ENCODE results near the gene NUDT22. TPM values are rescaled to one million over a fixed set of nuclear protein-coding genes. Genes with fewer than 3 reads are reported as not detected.
A peak's percentile ranks its signal among the peaks of the same experiment; 100 is the strongest.

The NUDT22 gene
- total RNA-seq, 3 donors from 2014 or later (not counting 1 experiment from before 2014, with no cell fraction given), result 59.1 to 79.1 (median 74.8) TPM

DNA sequence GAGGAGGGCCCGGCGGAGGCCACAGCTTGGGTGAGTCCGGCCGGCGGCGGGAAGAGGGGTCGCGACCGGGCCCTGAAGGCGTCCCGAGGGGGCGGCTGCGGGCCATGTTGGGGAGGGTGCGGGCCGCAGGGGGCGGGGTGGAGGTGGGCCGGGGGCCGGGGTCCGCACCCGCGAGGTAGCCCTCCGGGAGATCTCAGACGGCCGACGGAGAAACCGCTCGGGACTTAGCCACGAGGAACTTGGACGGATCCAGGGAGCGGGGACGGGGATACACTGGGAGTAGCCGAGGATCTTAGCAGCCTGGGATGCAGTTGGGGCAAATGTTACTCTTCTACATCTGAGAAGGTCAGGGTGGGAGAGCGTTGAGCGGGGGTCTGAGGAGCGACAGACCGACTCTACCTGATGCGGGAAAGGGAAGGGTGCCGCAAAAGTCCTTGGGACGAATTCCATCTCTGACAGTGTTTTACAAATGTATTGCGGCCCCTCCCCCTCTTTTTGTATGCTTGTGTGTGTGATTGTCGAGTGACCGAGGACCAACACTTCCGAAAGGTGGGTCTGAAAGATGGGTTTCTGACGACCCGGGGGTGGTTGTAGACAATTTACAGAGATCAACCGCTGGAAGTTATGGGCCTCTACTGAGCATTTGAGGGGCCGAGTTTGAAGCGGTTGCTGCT is 39.4 kb upstream of the NUDT22 start:
- H3K9me3 Mint-ChIP-seq, result no peaks in the 10 kb centered on the region
- Histone ChIP-seq H3K27ac (ENCODE audit: low read length) (peak overlapping the region; percentile 46), H3K27me3 (ENCODE audit: control insufficient read depth, insufficient read depth, low read length) (no peaks in the 10 kb centered on the region), H3K4me3 (ENCODE audit: low read length) (no peak overlapping the region), H3K9me3 (ENCODE audit: control insufficient read depth, insufficient read depth, low read length) (no peaks in the 10 kb centered on the region), H3K36me3 (ENCODE audit: control insufficient read depth, insufficient read depth, low read length) (no peaks in the 10 kb centered on the region), H3K4me1 (ENCODE audit: control insufficient read depth, insufficient read depth, low read length) (peaks cover 15% of the 10 kb centered on the region)
- TF ChIP-seq, protein P1, sequence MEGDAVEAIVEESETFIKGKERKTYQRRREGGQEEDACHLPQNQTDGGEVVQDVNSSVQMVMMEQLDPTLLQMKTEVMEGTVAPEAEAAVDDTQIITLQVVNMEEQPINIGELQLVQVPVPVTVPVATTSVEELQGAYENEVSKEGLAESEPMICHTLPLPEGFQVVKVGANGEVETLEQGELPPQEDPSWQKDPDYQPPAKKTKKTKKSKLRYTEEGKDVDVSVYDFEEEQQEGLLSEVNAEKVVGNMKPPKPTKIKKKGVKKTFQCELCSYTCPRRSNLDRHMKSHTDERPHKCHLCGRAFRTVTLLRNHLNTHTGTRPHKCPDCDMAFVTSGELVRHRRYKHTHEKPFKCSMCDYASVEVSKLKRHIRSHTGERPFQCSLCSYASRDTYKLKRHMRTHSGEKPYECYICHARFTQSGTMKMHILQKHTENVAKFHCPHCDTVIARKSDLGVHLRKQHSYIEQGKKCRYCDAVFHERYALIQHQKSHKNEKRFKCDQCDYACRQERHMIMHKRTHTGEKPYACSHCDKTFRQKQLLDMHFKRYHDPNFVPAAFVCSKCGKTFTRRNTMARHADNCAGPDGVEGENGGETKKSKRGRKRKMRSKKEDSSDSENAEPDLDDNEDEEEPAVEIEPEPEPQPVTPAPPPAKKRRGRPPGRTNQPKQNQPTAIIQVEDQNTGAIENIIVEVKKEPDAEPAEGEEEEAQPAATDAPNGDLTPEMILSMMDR (IDR thresholded peaks at IDR 0.05), result no peak
- under 1% methylated on average over 48 of the region's 48 CpGs for WGBS (ENCODE audit: insufficient coverage)
- H3K27me3 Mint-ChIP-seq (ENCODE audit: low read depth in 2 of 2), result no peaks in the 10 kb centered on the region
- ATAC-seq, result no peak
- DNase-seq, result peak in 1 of 2 donors; percentile 61
- peaks cover 6 to 31% of the 10 kb centered on the region in 2 donors for H3K4me1 Mint-ChIP-seq
- H3K27ac Mint-ChIP-seq, result no peak overlapping the region
- H3K4me3 Mint-ChIP-seq, result no peak overlapping the region
- H3K36me3 Mint-ChIP-seq, result no peaks in the 10 kb centered on the region
- intact Hi-C loops (cut with micrococcal nuclease), result loop anchor here (1.0 to 5.0 kb wide), 4 partner anchors 20 to 131 kb away; partner anchors contain the start of genes CATSPERZ, DNAJC4, FERMT3 and PRDX5

DNA sequence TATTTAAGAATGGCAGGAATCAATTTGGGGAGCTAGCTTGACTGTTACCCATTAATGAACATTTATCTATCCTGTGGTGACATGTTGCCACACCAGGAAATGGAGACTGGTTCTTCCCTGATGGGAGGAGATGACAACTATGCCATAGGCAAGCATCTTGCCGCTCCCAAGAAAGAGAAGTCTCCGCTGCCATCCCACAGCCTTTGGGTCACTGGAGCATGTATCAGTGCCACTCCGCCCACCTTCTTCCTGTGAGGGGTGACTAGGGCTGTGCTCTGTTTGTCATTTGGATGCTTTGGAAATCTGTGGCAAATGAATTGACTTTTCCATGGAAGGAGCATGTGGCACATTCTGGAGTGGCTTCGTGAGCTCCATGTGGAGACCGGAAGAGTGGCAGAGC is 33.6 kb upstream of the NUDT22 start:
- no peak overlapping the region for H3K27ac ChIP-seq (ENCODE audit: low read length)
- ATAC-seq (no peak), DNase-seq (no peak)
- 99% methylated on average over 5 of the region's 5 CpGs for WGBS (ENCODE audit: insufficient coverage)
- Mint-ChIP-seq H3K27ac (no peak overlapping the region), H3K9me3 (no peaks in the 10 kb centered on the region), H3K4me1 (no peaks in the 10 kb centered on the region), H3K4me3 (no peak overlapping the region), H3K27me3 (ENCODE audit: low read depth in 2 of 2) (no peaks in the 10 kb centered on the region), H3K36me3 (peaks cover 7% of the 10 kb centered on the region)
- H3K36me3 ChIP-seq (ENCODE audit: control insufficient read depth, insufficient read depth, low read length), result peaks cover 44% of the 10 kb centered on the region
- H3K27me3 ChIP-seq (ENCODE audit: control insufficient read depth, insufficient read depth, low read length), result no peaks in the 10 kb centered on the region
- H3K4me1 ChIP-seq (ENCODE audit: control insufficient read depth, insufficient read depth, low read length), result peaks cover 3% of the 10 kb centered on the region
- intact Hi-C loops (cut with micrococcal nuclease), result no loop called here
- TF ChIP-seq, protein P1 (IDR thresholded peaks at IDR 0.05), result no peak
- H3K9me3 ChIP-seq (ENCODE audit: control insufficient read depth, insufficient read depth, low read length), result no peaks in the 10 kb centered on the region
- H3K4me3 ChIP-seq (ENCODE audit: low read length), result no peak overlapping the region

DNA sequence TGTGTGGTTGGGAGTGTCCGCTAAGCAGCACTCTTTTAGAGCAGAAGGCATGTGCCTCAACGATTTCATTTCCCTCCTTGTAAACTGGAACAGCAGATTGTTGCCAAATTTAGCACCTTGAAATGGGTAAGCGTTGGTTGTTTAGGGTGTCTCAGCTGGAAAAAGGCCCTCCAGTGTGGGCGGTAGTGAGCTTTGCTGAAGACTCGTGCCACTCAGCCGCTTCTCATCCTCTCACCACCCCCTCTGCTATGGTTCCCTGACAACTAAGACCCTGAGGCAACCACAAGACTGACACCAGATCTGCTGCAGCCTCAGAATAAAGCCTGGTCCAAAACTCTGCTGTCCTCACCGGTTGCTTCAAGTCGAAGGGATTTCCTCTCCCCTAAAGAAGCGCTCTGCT is 29.4 kb upstream of the NUDT22 start:
- Mint-ChIP-seq H3K27ac (no peak overlapping the region), H3K36me3 (peaks cover 8% of the 10 kb centered on the region), H3K4me3 (no peak overlapping the region), H3K4me1 (peaks cover 0 to 3% of the 10 kb centered on the region in 2 donors), H3K27me3 (ENCODE audit: low read depth in 2 of 2) (no peaks in the 10 kb centered on the region), H3K9me3 (no peaks in the 10 kb centered on the region)
- Histone ChIP-seq H3K36me3 (ENCODE audit: control insufficient read depth, insufficient read depth, low read length) (peaks cover 76% of the 10 kb centered on the region), H3K27me3 (ENCODE audit: control insufficient read depth, insufficient read depth, low read length) (no peaks in the 10 kb centered on the region), H3K9me3 (ENCODE audit: control insufficient read depth, insufficient read depth, low read length) (no peaks in the 10 kb centered on the region), H3K27ac (ENCODE audit: low read length) (no peak overlapping the region), H3K4me1 (ENCODE audit: control insufficient read depth, insufficient read depth, low read length) (no peaks in the 10 kb centered on the region), H3K4me3 (ENCODE audit: low read length) (no peak overlapping the region)
- WGBS (ENCODE audit: insufficient coverage), result 86% methylated on average over 9 of the region's 9 CpGs
- TF ChIP-seq, protein P1 (IDR thresholded peaks at IDR 0.05), result no peak
- intact Hi-C loops (cut with micrococcal nuclease), result no loop called here
- DNase-seq, result no peak
- ATAC-seq, result no peak

DNA sequence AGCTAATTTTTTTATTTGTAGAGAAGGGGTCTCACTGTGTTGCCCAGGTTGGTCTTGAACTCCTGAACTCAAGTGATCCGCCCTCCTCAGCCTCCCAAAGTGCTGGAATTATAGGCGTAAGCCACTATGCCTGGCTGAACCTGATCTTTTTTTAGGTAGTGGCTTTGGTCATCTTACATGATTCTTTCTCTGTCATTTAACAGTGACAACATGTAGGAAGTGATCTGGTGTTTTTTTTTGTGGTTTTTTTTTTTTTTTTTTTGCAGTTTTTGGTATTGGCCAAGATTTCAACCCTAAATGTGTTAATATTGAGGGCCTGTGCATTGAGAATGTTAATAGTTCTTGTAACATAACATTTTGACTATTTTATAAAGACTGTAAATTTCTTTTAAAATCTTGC is 27.6 kb upstream of the NUDT22 start:
- Histone ChIP-seq H3K27ac (ENCODE audit: low read length) (no peak overlapping the region), H3K4me3 (ENCODE audit: low read length) (no peak overlapping the region), H3K9me3 (ENCODE audit: control insufficient read depth, insufficient read depth, low read length) (no peaks in the 10 kb centered on the region), H3K4me1 (ENCODE audit: control insufficient read depth, insufficient read depth, low read length) (no peaks in the 10 kb centered on the region), H3K27me3 (ENCODE audit: control insufficient read depth, insufficient read depth, low read length) (no peaks in the 10 kb centered on the region), H3K36me3 (ENCODE audit: control insufficient read depth, insufficient read depth, low read length) (peaks cover 87% of the 10 kb centered on the region)
- H3K4me3 Mint-ChIP-seq, result no peak overlapping the region
- H3K27me3 Mint-ChIP-seq (ENCODE audit: low read depth in 2 of 2), result no peaks in the 10 kb centered on the region
- H3K4me1 Mint-ChIP-seq, result peaks cover 0 to 5% of the 10 kb centered on the region in 2 donors
- H3K36me3 Mint-ChIP-seq, result peaks cover 13% of the 10 kb centered on the region
- intact Hi-C loops (cut with micrococcal nuclease), result no loop called here
- DNase-seq (no peak), ATAC-seq (no peak)
- no peak overlapping the region for H3K27ac Mint-ChIP-seq
- TF ChIP-seq, protein P1 (IDR thresholded peaks at IDR 0.05), result no peak
- no peaks in the 10 kb centered on the region for H3K9me3 Mint-ChIP-seq
- 76% methylated on average over 2 of the region's 2 CpGs for WGBS (ENCODE audit: insufficient coverage)
